Neural progenitor cell (in vitro differentiated cells): ENCODE results near the gene PSD2. TPM values are rescaled to one million over a fixed set of nuclear protein-coding genes. Genes with fewer than 3 reads are reported as not detected.
A peak's percentile ranks its signal among the peaks of the same experiment; 100 is the strongest.

Experiments
- DNase-seq: peaks from one replicate; pipeline ENCODE4 v3.0.0-alpha.2; 2016; ENCODE audit warnings: low spot score
- H2AFZ ChIP-seq: fragments of 200-600 bp; sonication (generic); replicated peaks from 2 replicates; pipeline ENCODE4 v1.6.1; 2016; ENCODE audit warnings: antibody characterized with exemption
- H3F3A ChIP-seq: fragments of 200-600 bp; sonication (generic); 2 replicates; pipeline ENCODE4 v1.6.1; 2016; ENCODE audit warnings: antibody characterized with exemption, low read depth
- H3K27ac ChIP-seq: fragments of 200-600 bp; sonication (generic); 2 replicates; pipeline ENCODE4 v1.5.1; 2016; ENCODE audit warnings: mild to moderate bottlenecking
- H3K27me3 ChIP-seq: fragments of 200-600 bp; sonication (generic); 2 replicates; pipeline ENCODE4 v1.6.1; 2016; ENCODE audit warnings: mild to moderate bottlenecking, moderate library complexity
- H3K36me3 ChIP-seq: fragments of 200-600 bp; sonication (generic); 2 replicates; pipeline ENCODE4 v1.5.1; 2016
- H3K4me1 ChIP-seq: fragments of 200-600 bp; sonication (generic); 2 replicates; pipeline ENCODE4 v1.6.1; 2016; ENCODE audit warnings: mixed run types
- H3K4me2 ChIP-seq: fragments of 200-600 bp; sonication (generic); 2 replicates; pipeline ENCODE4 v1.6.1; 2016
- H3K4me3 ChIP-seq: fragments of 200-600 bp; sonication (generic); 2 replicates; pipeline ENCODE4 v1.5.1; 2016
- H3K79me2 ChIP-seq: fragments of 200-600 bp; sonication (generic); 2 replicates; pipeline ENCODE4 v1.6.1; 2016; ENCODE audit warnings: low read depth
- H3K9ac ChIP-seq: fragments of 200-600 bp; sonication (generic); 2 replicates; pipeline ENCODE4 v1.6.1; 2016
- H3K9me3 ChIP-seq: fragments of 200-600 bp; sonication (generic); 2 replicates; pipeline ENCODE4 v1.5.1; 2016; ENCODE audit warnings: low read depth
- H4K20me1 ChIP-seq: fragments of 200-600 bp; sonication (generic); 2 replicates; pipeline ENCODE4 v1.6.1; 2016; ENCODE audit warnings: low read depth
- H3K27ac Mint-ChIP-seq: 3 replicates; pipeline ENCODE4 v1.8.0; 2021; ENCODE audit warnings: mixed read lengths
- H3K27me3 Mint-ChIP-seq: 2 replicates; pipeline ENCODE4 v1.8.0; 2022; ENCODE audit warnings: low read depth, mild to moderate bottlenecking, inconsistent platforms, moderate library complexity, mixed read lengths; ENCODE audit not compliant: insufficient read depth
- H3K36me3 Mint-ChIP-seq: 3 replicates; pipeline ENCODE4 v1.8.0; 2021; ENCODE audit warnings: mixed read lengths
- H3K4me1 Mint-ChIP-seq: 3 replicates; pipeline ENCODE4 v1.8.0; 2021; ENCODE audit warnings: mixed read lengths
- H3K4me3 Mint-ChIP-seq: 3 replicates; pipeline ENCODE4 v1.8.0; 2021; ENCODE audit warnings: mild to moderate bottlenecking, moderate library complexity, mixed read lengths
- H3K9me3 Mint-ChIP-seq: 3 replicates; pipeline ENCODE4 v1.8.0; 2020; ENCODE audit warnings: mixed read lengths
- EZH2 ChIP-seq: fragments of 200-600 bp; sonication (generic); IDR thresholded peaks from 2 replicates; pipeline ENCODE4 v1.6.1; 2017; ENCODE audit warnings: antibody characterized with exemption, mild to moderate bottlenecking, moderate library complexity
- EZH2phosphoT487 ChIP-seq: fragments of 200-600 bp; sonication (generic); IDR thresholded peaks from 2 replicates; pipeline ENCODE4 v1.6.1; 2017; ENCODE audit warnings: antibody characterized with exemption
- total RNA-seq: library from RNA; depleted of rRNA; stranded (reverse); fragments of >200 nt; gene quantifications from 2 replicates; pipeline ENCODE4 v1.2.3, GENCODE V29; 2015; ENCODE audit warnings: low replicate concordance
- TF ChIP-seq, protein P1 (sequence below): fragments of 200-600 bp; sonication (generic); IDR thresholded peaks from 2 replicates; pipeline ENCODE4 v1.5.1; 2017; ENCODE audit warnings: antibody characterized with exemption, mild to moderate bottlenecking

Gene PSD2
- total RNA-seq, 1 donor from 2014 or later, result 0.09 TPM

DNA sequence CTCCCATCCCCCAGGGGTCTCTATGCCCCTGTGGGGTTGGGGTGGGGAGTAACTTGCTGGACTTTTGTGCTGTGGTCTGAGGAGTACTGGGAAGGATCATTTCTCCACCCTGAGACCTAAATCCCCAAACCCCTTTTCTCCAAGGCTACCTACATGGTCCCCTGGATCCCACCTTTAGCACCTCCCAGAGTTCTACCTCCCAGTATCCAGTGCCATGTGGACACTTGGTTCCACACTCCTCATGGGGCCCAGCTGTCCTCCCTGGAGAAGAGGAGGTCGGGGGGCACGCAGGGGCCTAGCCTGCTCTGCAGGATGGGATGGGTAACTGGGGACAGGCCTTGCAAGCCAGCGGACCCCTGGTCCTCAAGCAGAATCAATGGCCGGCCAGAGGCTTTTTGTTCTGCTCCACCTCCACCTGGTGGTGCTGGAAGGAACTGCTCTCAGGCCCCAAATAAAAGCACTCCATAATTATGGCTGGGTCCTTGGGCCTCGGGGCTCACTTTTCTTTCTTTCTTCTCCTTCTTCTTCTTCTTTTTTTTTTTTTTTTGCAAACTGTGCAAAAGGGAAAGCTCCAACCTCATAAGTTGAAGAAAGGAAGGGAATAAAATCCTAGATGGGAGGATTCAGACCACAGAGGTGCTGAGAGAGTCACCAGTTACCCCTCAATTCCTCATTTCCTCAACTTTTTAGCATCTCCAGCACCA, 68.4 kb downstream of the PSD2 start:
- no peak overlapping the region for H3K4me2 ChIP-seq

DNA sequence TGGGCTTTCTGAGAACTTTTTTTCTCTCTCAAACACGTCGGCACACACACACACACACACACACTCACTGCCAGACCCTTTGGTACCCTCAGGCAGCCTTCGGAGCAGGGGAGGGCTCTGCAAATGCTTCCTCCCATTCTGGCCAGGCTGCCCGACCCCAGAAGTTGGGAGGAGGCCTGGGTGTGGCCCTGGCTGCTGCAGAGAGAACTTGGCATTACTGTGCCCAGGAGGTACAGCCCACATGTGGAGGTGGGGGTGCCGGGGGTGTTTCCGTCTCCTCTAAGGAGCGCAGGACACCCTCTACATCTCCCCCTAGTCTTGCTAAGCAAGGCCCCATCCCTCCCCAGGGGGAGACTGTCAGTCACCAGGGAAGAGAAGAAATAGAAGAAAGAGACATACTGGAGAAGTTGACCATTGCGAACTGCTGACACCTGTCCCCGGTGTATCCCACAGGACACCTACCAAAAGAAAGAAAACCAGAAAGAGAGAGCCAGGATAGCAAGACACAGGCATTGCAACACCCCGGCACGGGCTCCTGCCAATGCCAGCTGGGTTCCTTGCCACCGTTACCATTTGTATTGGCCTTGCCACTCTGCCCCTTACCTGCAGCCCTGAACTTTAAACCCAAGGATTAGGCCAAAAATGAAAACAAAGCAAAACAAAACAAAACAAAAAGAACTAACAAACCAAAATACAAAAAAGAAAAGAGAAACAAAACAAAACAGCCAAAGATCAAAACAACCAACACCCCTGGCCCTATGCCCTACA, 69.3 kb downstream of the PSD2 start:
- H3K4me3 Mint-ChIP-seq, result no peak overlapping the region
- no peak overlapping the region for H3K27ac Mint-ChIP-seq
- TF ChIP-seq EZH2 (no peak), EZH2phosphoT487 (no peak)
- no peaks in the 10 kb centered on the region for H3K9me3 Mint-ChIP-seq
- no peaks in the 10 kb centered on the region for H3K9me3 ChIP-seq
- H3K27ac ChIP-seq, result no peak overlapping the region
- no peak for DNase-seq
- no peaks in the 10 kb centered on the region for H3K79me2 ChIP-seq
- no peaks in the 10 kb centered on the region for H4K20me1 ChIP-seq
- no peak overlapping the region for H3K9ac ChIP-seq
- peaks cover 7% of the 10 kb centered on the region for H3F3A ChIP-seq
- no peak overlapping the region for H3K4me3 ChIP-seq
- H2AFZ ChIP-seq, result no peak overlapping the region
- no peaks in the 10 kb centered on the region for H3K4me1 Mint-ChIP-seq
- H3K36me3 ChIP-seq, result no peaks in the 10 kb centered on the region
- peaks cover 12% of the 10 kb centered on the region for H3K27me3 ChIP-seq
- peaks cover 4% of the 10 kb centered on the region for H3K4me1 ChIP-seq
- H3K36me3 Mint-ChIP-seq, result no peaks in the 10 kb centered on the region
- H3K4me2 ChIP-seq, result no peak overlapping the region
- H3K27me3 Mint-ChIP-seq, result peaks cover 12% of the 10 kb centered on the region

More for the DNA sequence above, 68.4 kb downstream of the PSD2 start:
- Mint-ChIP-seq H3K27me3 (peaks cover 9% of the 10 kb centered on the region), H3K4me1 (no peaks in the 10 kb centered on the region), H3K4me3 (no peak overlapping the region), H3K9me3 (no peaks in the 10 kb centered on the region), H3K27ac (no peak overlapping the region), H3K36me3 (no peaks in the 10 kb centered on the region)
- H3F3A ChIP-seq, result peaks cover 7% of the 10 kb centered on the region
- H3K4me1 ChIP-seq, result peaks cover 4% of the 10 kb centered on the region
- H3K79me2 ChIP-seq, result no peaks in the 10 kb centered on the region
- no peak overlapping the region for H2AFZ ChIP-seq
- H3K9ac ChIP-seq, result no peak overlapping the region
- no peaks in the 10 kb centered on the region for H3K36me3 ChIP-seq
- H4K20me1 ChIP-seq, result no peaks in the 10 kb centered on the region
- H3K27ac ChIP-seq, result no peak overlapping the region
- H3K9me3 ChIP-seq, result no peaks in the 10 kb centered on the region
- TF ChIP-seq, protein P1, sequence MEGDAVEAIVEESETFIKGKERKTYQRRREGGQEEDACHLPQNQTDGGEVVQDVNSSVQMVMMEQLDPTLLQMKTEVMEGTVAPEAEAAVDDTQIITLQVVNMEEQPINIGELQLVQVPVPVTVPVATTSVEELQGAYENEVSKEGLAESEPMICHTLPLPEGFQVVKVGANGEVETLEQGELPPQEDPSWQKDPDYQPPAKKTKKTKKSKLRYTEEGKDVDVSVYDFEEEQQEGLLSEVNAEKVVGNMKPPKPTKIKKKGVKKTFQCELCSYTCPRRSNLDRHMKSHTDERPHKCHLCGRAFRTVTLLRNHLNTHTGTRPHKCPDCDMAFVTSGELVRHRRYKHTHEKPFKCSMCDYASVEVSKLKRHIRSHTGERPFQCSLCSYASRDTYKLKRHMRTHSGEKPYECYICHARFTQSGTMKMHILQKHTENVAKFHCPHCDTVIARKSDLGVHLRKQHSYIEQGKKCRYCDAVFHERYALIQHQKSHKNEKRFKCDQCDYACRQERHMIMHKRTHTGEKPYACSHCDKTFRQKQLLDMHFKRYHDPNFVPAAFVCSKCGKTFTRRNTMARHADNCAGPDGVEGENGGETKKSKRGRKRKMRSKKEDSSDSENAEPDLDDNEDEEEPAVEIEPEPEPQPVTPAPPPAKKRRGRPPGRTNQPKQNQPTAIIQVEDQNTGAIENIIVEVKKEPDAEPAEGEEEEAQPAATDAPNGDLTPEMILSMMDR, result peak; percentile 79
- no peak for TF ChIP-seq EZH2
- DNase-seq, result peak; percentile 83
- H3K4me3 ChIP-seq, result no peak overlapping the region
- peaks cover 12% of the 10 kb centered on the region for H3K27me3 ChIP-seq

DNA sequence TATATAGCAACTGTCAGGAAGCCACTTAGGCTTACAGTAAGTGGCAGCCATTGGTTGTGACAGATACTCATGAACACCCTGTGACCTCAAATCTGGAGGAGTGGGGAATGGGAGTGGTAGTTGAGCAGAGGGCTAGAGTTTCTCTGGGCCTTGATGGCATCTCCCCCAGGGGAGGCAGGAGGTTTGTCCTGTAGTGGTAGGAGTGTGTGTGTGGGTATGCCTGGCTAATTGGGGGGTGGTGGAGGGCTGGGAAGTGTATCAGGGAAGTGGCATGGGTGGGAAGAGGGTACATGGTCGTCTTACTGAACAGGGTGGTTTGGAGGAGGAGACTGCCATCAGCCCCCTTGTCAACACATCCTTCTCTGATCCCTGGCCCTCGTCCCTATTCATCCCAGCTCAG, 71.5 kb downstream of the PSD2 start:
- H3K4me2 ChIP-seq, result no peak overlapping the region
- Mint-ChIP-seq H3K36me3 (no peaks in the 10 kb centered on the region), H3K27ac (no peak overlapping the region), H3K4me3 (no peak overlapping the region), H3K9me3 (no peaks in the 10 kb centered on the region), H3K27me3 (peaks cover 7% of the 10 kb centered on the region), H3K4me1 (no peaks in the 10 kb centered on the region)
- no peak overlapping the region for H2AFZ ChIP-seq
- H3F3A ChIP-seq, result peaks cover 7% of the 10 kb centered on the region
- no peak overlapping the region for H3K4me3 ChIP-seq
- H3K27ac ChIP-seq, result no peak overlapping the region
- no peaks in the 10 kb centered on the region for H3K9me3 ChIP-seq
- no peak overlapping the region for H3K9ac ChIP-seq
- H3K36me3 ChIP-seq, result no peaks in the 10 kb centered on the region
- DNase-seq, result no peak
- TF ChIP-seq, protein P1, result no peak
- no peak for TF ChIP-seq EZH2phosphoT487
- no peak for TF ChIP-seq EZH2
- peaks cover 12% of the 10 kb centered on the region for H3K27me3 ChIP-seq
- H3K79me2 ChIP-seq, result no peaks in the 10 kb centered on the region
- H3K4me1 ChIP-seq, result peaks cover 4% of the 10 kb centered on the region
- H4K20me1 ChIP-seq, result no peaks in the 10 kb centered on the region

DNA sequence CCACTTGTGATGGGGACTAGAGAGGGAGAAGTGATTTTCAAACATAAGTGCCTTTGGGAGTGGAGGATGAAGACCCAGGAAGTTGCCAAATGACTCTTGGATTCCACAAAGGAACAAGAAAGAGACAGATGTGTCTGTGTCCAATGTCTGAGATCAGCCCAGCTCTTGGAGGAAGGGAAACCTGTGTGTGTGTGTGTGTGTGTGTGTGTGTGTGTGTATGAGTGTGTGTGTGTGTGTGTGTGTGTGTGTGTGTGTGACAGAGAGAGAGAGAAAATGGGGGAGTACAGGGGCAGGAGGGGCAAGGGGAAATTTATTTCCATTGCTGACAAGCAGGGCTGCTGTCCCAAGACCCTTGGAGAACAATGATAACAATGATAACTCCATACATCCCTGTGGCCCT, 72.0 kb downstream of the PSD2 start:
- no peak for TF ChIP-seq EZH2phosphoT487
- TF ChIP-seq, protein P1, result no peak
- no peak for TF ChIP-seq EZH2
- peaks cover 12% of the 10 kb centered on the region for H3K27me3 ChIP-seq
- H3K36me3 ChIP-seq, result no peaks in the 10 kb centered on the region
- H3K79me2 ChIP-seq, result no peaks in the 10 kb centered on the region
- no peak overlapping the region for H3K9ac ChIP-seq
- peaks cover 7% of the 10 kb centered on the region for H3K27me3 Mint-ChIP-seq
- no peak for DNase-seq
- no peak overlapping the region for H3K4me2 ChIP-seq
- H3K4me3 ChIP-seq, result no peak overlapping the region
- H3K27ac Mint-ChIP-seq, result no peak overlapping the region
- H3K9me3 ChIP-seq, result no peaks in the 10 kb centered on the region
- H3K4me1 Mint-ChIP-seq, result no peaks in the 10 kb centered on the region
- no peaks in the 10 kb centered on the region for H3K36me3 Mint-ChIP-seq
- no peak overlapping the region for H3K27ac ChIP-seq
- H3K9me3 Mint-ChIP-seq, result no peaks in the 10 kb centered on the region
- no peaks in the 10 kb centered on the region for H4K20me1 ChIP-seq
- H3K4me3 Mint-ChIP-seq, result no peak overlapping the region
- no peak overlapping the region for H2AFZ ChIP-seq
- H3F3A ChIP-seq, result peaks cover 7% of the 10 kb centered on the region
- H3K4me1 ChIP-seq, result peaks cover 4% of the 10 kb centered on the region
